HEK293 (cell line): ENCODE data around the gene TIAL1.

Experiments
- CTCF ChIA-PET: fragments of 350-600 bp; formaldehyde crosslinking; extraction: SDS; loops from one replicate; lab custom pipeline; 2021; ENCODE audit warnings: antibody characterized with exemption; lab: Yijun Ruan, JAX
- POLR2A ChIA-PET: fragments of 300-600 bp; formaldehyde crosslinking; extraction: SDS; loops from one replicate; lab custom pipeline; 2020; ENCODE audit warnings: antibody characterized with exemption, inconsistent platforms; lab: Yijun Ruan, JAX
- H3K27ac ChIP-seq: fragments of 200-500 bp; sonication (Bioruptor generic); 2 replicates; pipeline ENCODE4 v1.5.1; 2014; ENCODE audit warnings: low read depth, low read length, control low read depth, inconsistent platforms; ENCODE audit errors: extremely low read depth
- H3K36me3 ChIP-seq, 2 experiments: fragments of 200-500 bp in 1 of 2; sonication (Bioruptor generic) in 1 of 2; 1 replicate in 1 of 2; 2 replicates in 1 of 2; pipeline ENCODE4 v1.5.1; 2014 to 2017; ENCODE audit warnings: inconsistent platforms in 2 of 2, low read length in 2 of 2; ENCODE audit not compliant: control insufficient read depth in 2 of 2, insufficient read depth in 1 of 2
- H3K4me1 ChIP-seq: fragments of 200-500 bp; sonication (Bioruptor generic); 2 replicates; pipeline ENCODE4 v1.5.1; 2014; ENCODE audit warnings: mild to moderate bottlenecking, low read length, inconsistent platforms; ENCODE audit not compliant: control insufficient read depth, insufficient read depth
- H3K4me3 ChIP-seq: 2 replicates; pipeline ENCODE4 v1.5.1; 2011; ENCODE audit warnings: low read depth, mild to moderate bottlenecking, control low read depth, low read length, moderate library complexity
- H3K9me3 ChIP-seq: fragments of 200-500 bp; sonication (Bioruptor generic); 2 replicates; pipeline ENCODE4 v1.5.1; 2014; ENCODE audit warnings: low read depth, low read length, inconsistent platforms; ENCODE audit not compliant: control insufficient read depth, insufficient read depth
- GLI2 ChIP-seq: fragments of 450-650 bp; formaldehyde crosslinking; IDR thresholded peaks from 2 replicates; pipeline ENCODE4; 2017; ENCODE audit warnings: missing biosample characterization, missing genetic modification characterization, low read depth, borderline replicate concordance
- IKZF3 ChIP-seq: fragments of 450-650 bp; IDR thresholded peaks from 2 replicates; pipeline ENCODE4 v1.5.0; 2018; ENCODE audit warnings: missing biosample characterization, mild to moderate bottlenecking, missing genetic modification characterization, moderate library complexity
- SP2 ChIP-seq: fragments of 450-650 bp; formaldehyde crosslinking; IDR thresholded peaks from 2 replicates; pipeline ENCODE4 v1.5.1; 2016; ENCODE audit warnings: missing biosample characterization, missing genetic modification characterization
- TCF7L2 ChIP-seq: IDR thresholded peaks from 2 replicates; pipeline ENCODE4 v1.6.1; 2011; ENCODE audit warnings: low read depth, mild to moderate bottlenecking, inconsistent platforms, low read length, moderate library complexity, borderline replicate concordance
- ZBTB17 ChIP-seq: fragments of 450-650 bp; formaldehyde crosslinking; IDR thresholded peaks from 2 replicates; pipeline ENCODE4 v1.5.1; 2016; ENCODE audit warnings: missing biosample characterization, missing genetic modification characterization
- ZBTB21 ChIP-seq: fragments of 450-650 bp; formaldehyde crosslinking; IDR thresholded peaks from 2 replicates; pipeline ENCODE4 v1.5.1; 2017; ENCODE audit warnings: missing biosample characterization, missing genetic modification characterization
- ZFHX2 ChIP-seq: fragments of 450-650 bp; formaldehyde crosslinking; conservative IDR thresholded peaks from 2 replicates; pipeline ENCODE4 v1.5.1; 2016; ENCODE audit warnings: missing biosample characterization, missing genetic modification characterization
- ZNF133 ChIP-seq: fragments of 450-650 bp; formaldehyde crosslinking; IDR thresholded peaks from 2 replicates; pipeline ENCODE4 v1.5.1; 2016; ENCODE audit warnings: missing biosample characterization, missing genetic modification characterization
- ZNF24 ChIP-seq: fragments of 450-650 bp; formaldehyde crosslinking; IDR thresholded peaks from 2 replicates; pipeline ENCODE4 v1.5.1; 2016; ENCODE audit warnings: missing biosample characterization, missing genetic modification characterization
- ZNF37A ChIP-seq: fragments of 450-650 bp; IDR thresholded peaks from 2 replicates; pipeline ENCODE4 v1.5.1; 2018; ENCODE audit warnings: missing biosample characterization, missing genetic modification characterization
- ZNF510 ChIP-seq: fragments of 450-650 bp; formaldehyde crosslinking; IDR thresholded peaks from 2 replicates; pipeline ENCODE4 v1.5.1; 2018; ENCODE audit warnings: mild to moderate bottlenecking, missing genetic modification characterization, missing biosample characterization; ENCODE audit not compliant: insufficient replicate concordance
- ZNF521 ChIP-seq: fragments of 450-650 bp; formaldehyde crosslinking; IDR thresholded peaks from 2 replicates; pipeline ENCODE4 v1.5.1; 2017; ENCODE audit warnings: missing biosample characterization, mild to moderate bottlenecking, missing genetic modification characterization
- ZNF548 ChIP-seq: fragments of 450-650 bp; formaldehyde crosslinking; IDR thresholded peaks from 2 replicates; pipeline ENCODE4 v1.5.1; 2016; ENCODE audit warnings: missing biosample characterization, missing genetic modification characterization
- ZNF561 ChIP-seq: fragments of 450-650 bp; IDR thresholded peaks from 2 replicates; pipeline ENCODE4 v1.5.1; 2018; ENCODE audit warnings: missing biosample characterization, missing genetic modification characterization, borderline replicate concordance
- ZNF623 ChIP-seq: fragments of 450-650 bp; formaldehyde crosslinking; IDR thresholded peaks from 2 replicates; pipeline ENCODE4 v1.5.1; 2016; ENCODE audit warnings: missing biosample characterization, missing genetic modification characterization
- ZNF626 ChIP-seq: fragments of 450-650 bp; sonication (Bioruptor Pico); formaldehyde crosslinking; IDR thresholded peaks from 2 replicates; pipeline ENCODE4 v1.5.1; 2018; ENCODE audit warnings: missing biosample characterization, missing genetic modification characterization, inconsistent platforms
- ZNF629 ChIP-seq: fragments of 450-650 bp; formaldehyde crosslinking; IDR thresholded peaks from 2 replicates; pipeline ENCODE4 v1.5.1; 2017; ENCODE audit warnings: missing biosample characterization, missing genetic modification characterization
- ZNF660 ChIP-seq: fragments of 450-650 bp; IDR thresholded peaks from 2 replicates; pipeline ENCODE4 v1.5.1; 2018; ENCODE audit warnings: missing biosample characterization, mild to moderate bottlenecking, missing genetic modification characterization
- ZNF707 ChIP-seq: fragments of 450-650 bp; formaldehyde crosslinking; IDR thresholded peaks from 2 replicates; pipeline ENCODE4 v1.5.1; 2016; ENCODE audit warnings: missing biosample characterization, missing genetic modification characterization
- ZNF747 ChIP-seq: fragments of 450-650 bp; formaldehyde crosslinking; IDR thresholded peaks from 2 replicates; pipeline ENCODE4 v1.5.1; 2016; ENCODE audit warnings: missing biosample characterization, missing genetic modification characterization
- ZNF76 ChIP-seq: fragments of 450-650 bp; formaldehyde crosslinking; IDR thresholded peaks from 2 replicates; pipeline ENCODE4; 2016; ENCODE audit warnings: low read depth, missing biosample characterization, missing genetic modification characterization, borderline replicate concordance
- ZNF776 ChIP-seq: fragments of 450-650 bp; formaldehyde crosslinking; IDR thresholded peaks from 2 replicates; pipeline ENCODE4 v1.5.0; 2017; ENCODE audit warnings: missing biosample characterization, missing genetic modification characterization, borderline replicate concordance
- TF ChIP-seq, protein P1 (sequence below): fragments of 450-650 bp; formaldehyde crosslinking; IDR thresholded peaks from 2 replicates; pipeline ENCODE4 v1.5.1; 2017; ENCODE audit warnings: missing biosample characterization, missing genetic modification characterization
- TF ChIP-seq, protein P2 (sequence below): fragments of 450-650 bp; formaldehyde crosslinking; IDR thresholded peaks from 2 replicates; pipeline ENCODE4 v1.5.1; 2016; ENCODE audit warnings: missing biosample characterization, missing genetic modification characterization
- TF ChIP-seq, protein P3 (sequence below): fragments of 450-650 bp; formaldehyde crosslinking; IDR thresholded peaks from 2 replicates; pipeline ENCODE4 v1.5.1; 2016; ENCODE audit warnings: missing biosample characterization, missing genetic modification characterization, low read depth

The TIAL1 gene

DNA sequence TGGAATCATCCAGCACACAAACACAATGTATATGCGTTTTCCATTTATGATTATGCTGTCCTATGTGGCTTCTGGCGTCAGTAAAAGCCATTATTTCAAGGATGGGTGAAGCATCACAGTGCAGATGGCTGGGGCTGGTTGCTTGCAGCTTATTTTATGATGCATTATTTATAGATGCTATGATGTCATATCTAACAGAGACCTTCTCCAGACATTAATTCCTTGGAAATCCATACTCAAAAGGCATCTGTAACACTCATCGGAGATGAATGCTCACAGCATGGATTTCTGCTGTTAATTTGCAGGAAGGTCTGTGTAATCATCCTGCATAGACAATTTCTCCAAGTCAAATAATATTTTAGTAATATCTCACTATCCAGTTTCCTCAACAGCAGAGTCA lies 61.5 kb downstream of the TIAL1 start:
- Histone ChIP-seq H3K4me3 (no peak overlapping the region), H3K36me3 (no peaks in the 10 kb centered on the region; a peak in 1 of 3 replicates), H3K27ac (no peak overlapping the region), H3K9me3 (no peaks in the 10 kb centered on the region), H3K4me1 (peaks cover 12% of the 10 kb centered on the region; the same call in 1 of the 2 replicates)
- ChIA-PET POLR2A (no interaction called here), CTCF (interaction anchor here (0.7 kb wide), 1 partner anchor 92 kb away, joined by 3 read pairs; no protein-coding TSS in a partner anchor)
- TF ChIP-seq ZNF37A (tag by site-specific recombination) (no peak), ZNF548 (tag by site-specific recombination) (no peak), IKZF3 (tag by site-specific recombination) (no peak), ZNF521 (tag by site-specific recombination) (no peak), ZNF626 (tag by site-specific recombination) (no peak), ZNF707 (tag by site-specific recombination) (no peak), ZFHX2 (no peak), ZNF24 (tag by site-specific recombination) (no peak), ZNF623 (no peak), ZNF561 (tag by site-specific recombination) (no peak), ZNF629 (tag by site-specific recombination) (peak; percentile 78), ZNF660 (tag by site-specific recombination) (no peak), ZNF747 (no peak), ZNF133 (no peak), ZBTB17 (tag by site-specific recombination) (peak; percentile 53; the same call in 1 of the 2 replicates), SP2 (tag by site-specific recombination) (no peak), ZNF510 (no peak), ZNF76 (tag by site-specific recombination) (no peak), GLI2 (tag by site-specific recombination) (no peak), ZNF776 (tag by site-specific recombination) (no peak), TCF7L2 (no peak), ZBTB21 (tag by site-specific recombination) (peak; percentile 72)
- TF ChIP-seq, protein P1, sequence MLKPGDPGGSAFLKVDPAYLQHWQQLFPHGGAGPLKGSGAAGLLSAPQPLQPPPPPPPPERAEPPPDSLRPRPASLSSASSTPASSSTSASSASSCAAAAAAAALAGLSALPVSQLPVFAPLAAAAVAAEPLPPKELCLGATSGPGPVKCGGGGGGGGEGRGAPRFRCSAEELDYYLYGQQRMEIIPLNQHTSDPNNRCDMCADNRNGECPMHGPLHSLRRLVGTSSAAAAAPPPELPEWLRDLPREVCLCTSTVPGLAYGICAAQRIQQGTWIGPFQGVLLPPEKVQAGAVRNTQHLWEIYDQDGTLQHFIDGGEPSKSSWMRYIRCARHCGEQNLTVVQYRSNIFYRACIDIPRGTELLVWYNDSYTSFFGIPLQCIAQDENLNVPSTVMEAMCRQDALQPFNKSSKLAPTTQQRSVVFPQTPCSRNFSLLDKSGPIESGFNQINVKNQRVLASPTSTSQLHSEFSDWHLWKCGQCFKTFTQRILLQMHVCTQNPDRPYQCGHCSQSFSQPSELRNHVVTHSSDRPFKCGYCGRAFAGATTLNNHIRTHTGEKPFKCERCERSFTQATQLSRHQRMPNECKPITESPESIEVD (tag by site-specific recombination), result peak; percentile 46
- TF ChIP-seq, protein P2, sequence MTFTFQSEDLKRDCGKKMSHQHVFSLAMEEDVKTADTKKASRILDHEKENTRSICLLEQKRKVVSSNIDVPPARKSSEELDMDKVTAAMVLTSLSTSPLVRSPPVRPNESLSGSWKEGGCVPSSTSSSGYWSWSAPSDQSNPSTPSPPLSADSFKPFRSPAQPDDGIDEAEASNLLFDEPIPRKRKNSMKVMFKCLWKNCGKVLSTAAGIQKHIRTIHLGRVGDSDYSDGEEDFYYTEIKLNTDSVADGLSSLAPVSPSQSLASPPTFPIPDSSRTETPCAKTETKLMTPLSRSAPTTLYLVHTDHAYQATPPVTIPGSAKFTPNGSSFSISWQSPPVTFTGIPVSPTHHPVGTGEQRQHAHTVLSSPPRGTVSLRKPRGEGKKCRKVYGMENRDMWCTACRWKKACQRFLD (tag by site-specific recombination), result no peak
- TF ChIP-seq, protein P3, sequence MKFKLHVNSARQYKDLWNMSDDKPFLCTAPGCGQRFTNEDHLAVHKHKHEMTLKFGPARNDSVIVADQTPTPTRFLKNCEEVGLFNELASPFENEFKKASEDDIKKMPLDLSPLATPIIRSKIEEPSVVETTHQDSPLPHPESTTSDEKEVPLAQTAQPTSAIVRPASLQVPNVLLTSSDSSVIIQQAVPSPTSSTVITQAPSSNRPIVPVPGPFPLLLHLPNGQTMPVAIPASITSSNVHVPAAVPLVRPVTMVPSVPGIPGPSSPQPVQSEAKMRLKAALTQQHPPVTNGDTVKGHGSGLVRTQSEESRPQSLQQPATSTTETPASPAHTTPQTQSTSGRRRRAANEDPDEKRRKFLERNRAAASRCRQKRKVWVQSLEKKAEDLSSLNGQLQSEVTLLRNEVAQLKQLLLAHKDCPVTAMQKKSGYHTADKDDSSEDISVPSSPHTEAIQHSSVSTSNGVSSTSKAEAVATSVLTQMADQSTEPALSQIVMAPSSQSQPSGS (tag by site-specific recombination), result peak; percentile 87
